Activated naive CD8-positive, alpha-beta T cell treated with anti-CD3 and anti-CD28 coated beads for 36 hours (primary cell): Measurements from ENCODE around the gene NPAS3. TPM values are rescaled to one million over a fixed set of nuclear protein-coding genes. Genes with fewer than 3 reads are reported as not detected.

ENCODE experiments used
- DNase-seq: peaks from one replicate; pipeline ENCODE4 v3.0.0; 2021
- H3K27ac Mint-ChIP-seq: one replicate; pipeline ENCODE4 v1.8.0; 2022; ENCODE audit warnings: mild to moderate bottlenecking, moderate library complexity, mixed read lengths
- H3K27me3 Mint-ChIP-seq: one replicate; pipeline ENCODE4 v1.8.0; 2022; ENCODE audit warnings: mild to moderate bottlenecking, mixed read lengths
- H3K36me3 Mint-ChIP-seq: one replicate; pipeline ENCODE4 v1.8.0; 2021; ENCODE audit warnings: mild to moderate bottlenecking, mixed read lengths
- H3K4me1 Mint-ChIP-seq: one replicate; pipeline ENCODE4 v1.8.0; 2021; ENCODE audit warnings: mixed read lengths
- H3K4me3 Mint-ChIP-seq: one replicate; pipeline ENCODE4 v1.8.0; 2022; ENCODE audit warnings: mild to moderate bottlenecking, moderate library complexity, mixed read lengths
- H3K9me3 Mint-ChIP-seq: one replicate; pipeline ENCODE4 v1.8.0; 2022; ENCODE audit warnings: mixed read lengths
- total RNA-seq, 2 experiments: library from RNA; stranded (reverse); gene quantifications; one replicate each; pipeline ENCODE4 v1.2.3, GENCODE V29; 2021

Gene NPAS3
- total RNA-seq, 2 experiments from 2014 or later: not detected

DNA sequence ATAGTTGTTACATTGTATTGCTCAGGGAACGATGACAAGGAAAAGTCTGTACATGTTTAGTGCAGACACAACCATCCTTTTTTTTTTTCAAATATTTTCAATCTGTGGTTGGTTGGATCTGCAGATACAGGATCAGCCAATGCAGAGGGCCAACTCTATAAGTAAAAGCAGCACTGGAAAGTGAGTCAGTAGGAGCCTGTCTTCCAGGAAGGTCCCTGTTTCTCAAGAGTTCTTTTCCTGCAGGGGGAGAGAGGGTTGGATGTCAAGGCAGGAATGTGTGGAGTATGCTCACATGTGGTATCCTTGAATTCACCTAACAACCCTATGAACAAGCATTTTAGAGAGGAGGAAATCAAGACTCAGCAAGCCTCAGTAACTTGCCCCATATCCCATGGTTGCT lies 409.1 kb downstream of the NPAS3 start:
- DNase-seq: no peak
- no peaks in the 10 kb centered on the region for H3K4me1 Mint-ChIP-seq
- no peak overlapping the region for H3K4me3 Mint-ChIP-seq
- no peaks in the 10 kb centered on the region for H3K27me3 Mint-ChIP-seq
- H3K27ac Mint-ChIP-seq: no peak overlapping the region
- no peaks in the 10 kb centered on the region for H3K36me3 Mint-ChIP-seq
- H3K9me3 Mint-ChIP-seq: peaks cover 1% of the 10 kb centered on the region

DNA sequence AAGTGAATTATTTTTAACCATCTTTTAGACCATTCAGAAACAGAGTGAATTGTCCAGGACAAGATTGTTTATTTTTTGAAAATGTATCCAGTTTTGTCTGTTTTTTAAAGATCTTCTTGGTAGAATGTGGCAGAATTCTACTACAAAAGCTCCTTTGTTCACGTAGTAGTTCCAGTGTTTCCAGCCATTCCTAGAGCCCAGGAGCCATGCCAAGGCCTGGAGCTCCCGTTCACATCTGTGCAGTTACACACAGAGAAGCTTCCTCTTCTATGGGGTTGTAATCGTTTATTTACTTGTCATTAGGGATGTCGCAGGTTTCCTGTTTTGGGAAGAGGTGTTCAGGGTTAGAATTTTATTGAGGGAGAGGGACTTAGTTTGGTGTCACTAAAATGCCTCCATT lies 409.8 kb downstream of the NPAS3 start:
- Mint-ChIP-seq H3K36me3 (no peaks in the 10 kb centered on the region), H3K4me3 (no peak overlapping the region), H3K27me3 (no peaks in the 10 kb centered on the region), H3K4me1 (no peaks in the 10 kb centered on the region), H3K9me3 (peaks cover 1% of the 10 kb centered on the region), H3K27ac (no peak overlapping the region)
- no peak for DNase-seq

DNA sequence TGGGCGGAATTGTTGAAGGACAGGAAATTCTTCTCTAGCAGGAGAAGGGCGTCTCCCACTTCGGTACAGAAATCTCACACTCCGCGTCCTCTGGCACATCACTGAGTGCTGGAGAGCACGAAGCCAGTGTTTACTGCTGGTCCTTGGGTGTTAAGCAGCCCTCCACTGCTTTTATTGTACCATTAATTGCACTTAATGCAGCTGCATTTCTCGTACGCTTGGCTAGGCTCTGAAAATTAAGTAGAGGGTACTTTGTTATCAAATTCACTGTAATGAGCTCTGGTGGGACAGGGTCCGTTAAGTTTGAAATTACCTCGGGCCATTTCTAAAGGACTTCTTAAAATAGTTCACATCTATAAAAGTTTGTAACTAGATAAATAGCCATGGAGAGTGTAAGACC lies 411.2 kb downstream of the NPAS3 start:
- Mint-ChIP-seq H3K9me3 (peaks cover 1% of the 10 kb centered on the region), H3K4me3 (no peak overlapping the region), H3K36me3 (no peaks in the 10 kb centered on the region), H3K27me3 (no peaks in the 10 kb centered on the region), H3K4me1 (no peaks in the 10 kb centered on the region), H3K27ac (no peak overlapping the region)
- DNase-seq: no peak

DNA sequence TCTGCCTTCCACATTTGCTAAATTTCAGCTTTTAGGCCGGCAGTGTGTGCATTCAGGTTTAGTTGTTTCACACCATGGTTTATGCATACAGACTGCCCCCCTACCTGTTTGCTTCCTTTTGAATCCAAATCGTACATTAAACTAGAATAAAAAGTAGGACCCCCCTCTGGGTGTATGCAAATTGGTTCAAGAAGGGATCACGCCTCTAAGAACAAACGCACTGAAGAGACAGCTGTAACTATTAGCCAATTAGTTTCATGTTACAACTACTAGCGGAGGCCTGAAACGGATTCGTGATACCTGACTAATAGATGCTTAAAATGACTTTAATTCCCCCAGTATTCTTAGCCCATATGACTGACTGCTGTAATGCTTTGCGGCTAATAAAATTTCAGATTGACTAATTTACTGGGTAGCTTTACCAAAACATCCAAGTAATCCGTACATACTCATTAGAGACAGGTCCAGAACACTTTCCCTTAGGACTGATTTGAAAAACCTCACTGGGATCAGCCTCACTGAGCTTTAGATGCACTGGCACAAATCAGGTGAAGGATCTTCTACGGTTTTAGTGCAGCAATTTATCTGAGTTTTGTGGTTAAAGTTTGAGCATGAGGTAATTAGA lies 411.8 kb downstream of the NPAS3 start:
- H3K4me3 Mint-ChIP-seq: no peak overlapping the region
- H3K4me1 Mint-ChIP-seq: no peaks in the 10 kb centered on the region
- DNase-seq: no peak
- peaks cover 1% of the 10 kb centered on the region for H3K9me3 Mint-ChIP-seq
- no peaks in the 10 kb centered on the region for H3K27me3 Mint-ChIP-seq
- H3K27ac Mint-ChIP-seq: no peak overlapping the region
- no peaks in the 10 kb centered on the region for H3K36me3 Mint-ChIP-seq

DNA sequence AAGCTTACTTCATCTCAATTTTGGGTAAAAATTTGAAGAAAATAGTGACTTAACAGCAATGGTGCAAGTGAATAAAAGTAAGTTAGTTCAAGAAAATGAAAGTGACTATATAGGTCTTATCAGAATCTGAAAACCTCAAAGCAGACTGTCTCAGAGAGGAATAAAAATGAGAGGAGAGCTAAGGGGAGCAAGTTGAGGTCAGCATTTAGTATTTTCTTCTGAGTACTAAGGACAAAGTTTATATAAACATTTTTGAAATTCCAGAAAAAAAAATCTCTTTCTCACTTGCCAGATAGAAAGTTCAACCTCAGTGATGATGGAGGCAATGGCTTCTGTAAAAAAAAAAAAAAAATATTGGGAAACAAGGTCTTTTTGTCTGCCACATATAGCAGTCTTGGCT lies 414.1 kb downstream of the NPAS3 start:
- DNase-seq: no peak
- no peaks in the 10 kb centered on the region for H3K4me1 Mint-ChIP-seq
- H3K27me3 Mint-ChIP-seq: no peaks in the 10 kb centered on the region
- H3K27ac Mint-ChIP-seq: peak overlapping the region; percentile 40
- H3K4me3 Mint-ChIP-seq: no peak overlapping the region
- no peaks in the 10 kb centered on the region for H3K36me3 Mint-ChIP-seq
- no peaks in the 10 kb centered on the region for H3K9me3 Mint-ChIP-seq

DNA sequence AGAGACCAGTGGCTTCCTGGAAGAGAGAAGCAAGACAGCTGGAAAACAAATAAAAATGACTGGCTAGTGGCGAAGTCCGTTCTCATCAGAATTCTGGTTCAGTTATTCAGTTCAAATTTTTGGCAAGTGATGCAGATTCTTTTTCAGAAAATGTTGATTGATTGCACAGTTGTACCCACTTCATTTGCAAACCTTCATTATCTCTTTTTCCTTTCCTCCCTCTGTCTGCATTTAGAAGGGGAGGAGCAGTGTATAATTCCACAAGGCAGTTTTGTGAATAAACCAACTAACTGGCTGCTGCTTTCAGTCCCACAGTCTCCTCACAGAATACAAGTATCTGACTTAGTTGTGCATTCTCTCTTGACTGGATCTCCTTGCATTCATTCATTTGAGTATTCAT lies 417.5 kb downstream of the NPAS3 start:
- no peaks in the 10 kb centered on the region for H3K36me3 Mint-ChIP-seq
- H3K27me3 Mint-ChIP-seq: no peaks in the 10 kb centered on the region
- no peak overlapping the region for H3K27ac Mint-ChIP-seq

DNA sequence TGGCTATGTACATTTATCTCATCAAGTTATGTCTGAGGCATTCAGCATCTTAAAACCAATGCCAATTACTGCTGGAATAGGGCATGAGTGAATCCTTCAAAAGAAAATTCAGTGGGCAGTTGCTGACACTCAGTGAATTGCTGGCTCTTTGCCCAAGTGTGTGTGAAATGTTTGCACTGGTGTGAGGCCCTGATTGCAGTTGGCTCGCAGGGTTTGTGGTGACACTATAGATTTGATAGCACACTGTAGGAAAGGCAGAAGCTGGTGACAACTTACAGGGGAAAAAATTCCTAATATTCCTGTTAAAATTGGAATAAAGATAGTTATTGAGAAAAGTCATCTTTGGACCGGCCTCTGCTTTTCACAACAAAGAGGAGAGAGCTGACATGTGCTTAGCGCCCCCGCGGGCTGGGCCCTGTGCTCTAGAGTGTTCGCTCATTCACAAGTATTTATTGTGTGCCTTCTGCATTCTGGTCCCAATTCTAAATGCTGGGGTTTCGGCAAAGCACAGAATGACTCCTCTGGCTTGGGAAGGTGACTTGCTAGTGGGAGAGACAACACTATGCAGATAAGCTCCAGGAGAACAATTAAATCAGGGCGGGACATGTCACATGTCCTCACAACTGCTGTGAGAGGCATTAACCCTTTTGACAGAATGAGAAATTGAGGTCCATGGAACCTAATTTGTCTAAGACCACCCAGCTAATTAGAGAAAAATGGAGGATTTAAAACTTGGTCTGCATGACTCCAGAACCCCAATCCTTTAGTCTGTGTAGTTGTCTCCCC lies 418.7 kb downstream of the NPAS3 start:
- Mint-ChIP-seq H3K36me3 (no peaks in the 10 kb centered on the region), H3K27me3 (no peaks in the 10 kb centered on the region), H3K9me3 (no peaks in the 10 kb centered on the region), H3K4me3 (no peak overlapping the region), H3K27ac (no peak overlapping the region), H3K4me1 (no peaks in the 10 kb centered on the region)
- DNase-seq: no peak

More for the DNA sequence above, 417.5 kb downstream of the NPAS3 start:
- Mint-ChIP-seq H3K4me3 (no peak overlapping the region), H3K4me1 (no peaks in the 10 kb centered on the region), H3K9me3 (no peaks in the 10 kb centered on the region)
- no peak for DNase-seq

DNA sequence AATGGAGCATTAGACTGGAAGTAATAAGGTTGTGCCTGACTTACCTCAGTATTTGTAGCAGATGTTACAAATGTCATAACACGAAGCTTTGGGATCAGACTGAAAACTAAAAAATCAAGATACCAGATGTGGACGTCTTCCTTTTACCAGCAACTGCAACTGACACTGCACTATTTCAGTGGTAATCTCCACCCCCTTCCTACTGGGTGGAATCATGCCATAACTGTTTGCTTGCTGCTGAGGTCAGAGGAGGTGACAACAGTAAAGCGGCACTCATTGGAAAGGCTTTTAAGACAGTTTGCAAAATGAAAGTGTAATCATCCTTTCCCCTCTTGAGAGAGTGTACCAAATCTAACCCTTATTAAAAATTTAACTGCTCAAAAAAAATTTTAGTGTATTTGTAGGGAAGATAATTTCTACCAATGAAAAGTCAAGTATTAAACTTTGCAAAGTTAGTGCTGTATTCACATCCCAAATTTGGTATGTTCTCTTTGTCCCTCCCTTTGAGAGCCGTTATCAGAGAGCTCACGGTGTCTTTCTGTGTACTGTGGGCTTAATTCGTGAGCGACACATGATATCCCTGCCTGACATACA lies 420.7 kb downstream of the NPAS3 start:
- H3K36me3 Mint-ChIP-seq: no peaks in the 10 kb centered on the region
- DNase-seq: no peak
- H3K9me3 Mint-ChIP-seq: no peaks in the 10 kb centered on the region
- H3K27ac Mint-ChIP-seq: no peak overlapping the region
- no peak overlapping the region for H3K4me3 Mint-ChIP-seq
- no peaks in the 10 kb centered on the region for H3K4me1 Mint-ChIP-seq
- no peaks in the 10 kb centered on the region for H3K27me3 Mint-ChIP-seq

DNA sequence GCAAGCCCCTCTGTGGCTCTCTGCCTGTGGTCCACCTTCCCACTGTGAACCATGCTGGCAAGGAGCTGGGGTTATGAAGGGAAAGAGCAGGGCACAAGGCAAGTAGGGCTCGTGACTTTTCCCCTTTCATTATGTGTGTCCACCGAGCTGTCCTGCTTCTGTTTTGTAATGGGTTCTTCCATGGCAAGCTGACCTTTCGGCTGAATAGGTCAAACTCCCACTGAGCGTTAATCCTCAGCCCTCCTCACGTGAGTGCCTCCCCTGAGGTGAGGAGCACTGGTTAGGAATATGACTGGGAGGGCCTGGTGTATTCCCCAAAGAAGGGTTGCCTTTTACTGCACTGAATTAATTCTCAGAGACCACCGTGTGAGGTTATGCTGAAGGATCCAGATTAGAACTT lies 424.3 kb downstream of the NPAS3 start:
- H3K27me3 Mint-ChIP-seq: no peaks in the 10 kb centered on the region
- H3K36me3 Mint-ChIP-seq: no peaks in the 10 kb centered on the region
- no peak for DNase-seq
- H3K9me3 Mint-ChIP-seq: no peaks in the 10 kb centered on the region
- H3K27ac Mint-ChIP-seq: no peak overlapping the region
- no peaks in the 10 kb centered on the region for H3K4me1 Mint-ChIP-seq
- H3K4me3 Mint-ChIP-seq: no peak overlapping the region

DNA sequence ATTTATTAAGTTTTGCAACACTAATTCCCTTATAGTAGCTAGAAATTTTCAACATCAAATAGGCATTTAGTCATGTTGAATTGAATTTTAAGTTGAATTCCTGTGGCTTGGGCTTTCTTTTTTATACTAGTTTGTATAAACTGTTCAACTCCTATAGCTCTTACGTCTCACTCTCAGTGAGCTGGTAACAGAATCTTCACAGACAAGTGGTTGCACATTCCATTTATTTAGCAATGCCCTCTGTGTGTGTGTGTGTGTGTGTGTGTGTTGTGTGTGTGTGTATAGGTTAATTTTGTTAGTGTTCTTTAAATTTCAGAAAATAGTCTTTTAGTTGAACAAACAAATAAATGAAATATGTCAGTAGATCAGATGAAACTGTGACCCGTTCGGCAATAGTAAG lies 425.0 kb downstream of the NPAS3 start:
- Mint-ChIP-seq H3K36me3 (no peaks in the 10 kb centered on the region), H3K4me3 (no peak overlapping the region), H3K4me1 (no peaks in the 10 kb centered on the region), H3K9me3 (no peaks in the 10 kb centered on the region), H3K27me3 (no peaks in the 10 kb centered on the region), H3K27ac (no peak overlapping the region)
- DNase-seq: no peak

DNA sequence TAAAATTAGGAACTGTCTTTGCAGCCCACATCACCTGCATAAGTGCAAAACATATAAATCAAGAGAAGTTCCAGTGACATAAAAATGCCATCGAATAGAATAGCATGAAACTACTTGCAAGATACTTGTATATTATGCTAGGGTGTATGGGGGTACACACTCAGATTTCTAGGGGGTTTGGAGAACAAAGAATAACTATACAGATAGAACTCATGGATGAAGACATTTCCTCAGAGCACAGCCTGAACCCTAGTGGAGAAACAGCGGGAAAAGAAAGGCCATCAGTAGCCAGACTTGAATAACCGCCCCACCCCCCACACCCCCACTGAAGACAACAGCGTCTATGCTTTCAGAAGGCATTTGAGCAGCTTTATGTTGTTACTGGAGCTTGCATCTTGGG lies 425.8 kb downstream of the NPAS3 start:
- Mint-ChIP-seq H3K27me3 (no peaks in the 10 kb centered on the region), H3K4me1 (no peaks in the 10 kb centered on the region)

DNA sequence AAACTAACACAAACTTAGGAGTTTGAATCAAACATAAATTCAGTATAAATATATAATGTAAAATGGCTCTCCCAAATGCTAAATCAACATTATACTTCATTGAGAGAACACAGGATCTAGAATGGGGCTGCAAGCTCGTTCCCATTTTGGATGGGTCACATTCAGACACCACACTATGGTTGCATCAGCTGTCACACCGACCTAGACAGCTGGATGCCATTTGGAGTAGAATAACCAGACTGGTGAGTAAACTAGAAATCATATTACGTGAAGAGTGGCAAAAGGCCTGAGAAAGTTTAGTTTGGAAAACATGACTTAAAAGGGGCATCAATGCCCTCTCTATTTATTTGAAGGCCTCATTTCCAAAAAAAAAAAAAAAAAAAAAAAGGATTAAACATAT lies 430.4 kb downstream of the NPAS3 start:
- H3K27ac Mint-ChIP-seq: no peak overlapping the region
- no peak for DNase-seq
- no peaks in the 10 kb centered on the region for H3K9me3 Mint-ChIP-seq
- no peak overlapping the region for H3K4me3 Mint-ChIP-seq
- H3K4me1 Mint-ChIP-seq: no peaks in the 10 kb centered on the region
- H3K27me3 Mint-ChIP-seq: no peaks in the 10 kb centered on the region
- no peaks in the 10 kb centered on the region for H3K36me3 Mint-ChIP-seq

More for the DNA sequence above, 425.8 kb downstream of the NPAS3 start:
- H3K9me3 Mint-ChIP-seq: no peaks in the 10 kb centered on the region
- H3K4me3 Mint-ChIP-seq: no peak overlapping the region
- H3K27ac Mint-ChIP-seq: no peak overlapping the region
- DNase-seq: no peak
- H3K36me3 Mint-ChIP-seq: no peaks in the 10 kb centered on the region

DNA sequence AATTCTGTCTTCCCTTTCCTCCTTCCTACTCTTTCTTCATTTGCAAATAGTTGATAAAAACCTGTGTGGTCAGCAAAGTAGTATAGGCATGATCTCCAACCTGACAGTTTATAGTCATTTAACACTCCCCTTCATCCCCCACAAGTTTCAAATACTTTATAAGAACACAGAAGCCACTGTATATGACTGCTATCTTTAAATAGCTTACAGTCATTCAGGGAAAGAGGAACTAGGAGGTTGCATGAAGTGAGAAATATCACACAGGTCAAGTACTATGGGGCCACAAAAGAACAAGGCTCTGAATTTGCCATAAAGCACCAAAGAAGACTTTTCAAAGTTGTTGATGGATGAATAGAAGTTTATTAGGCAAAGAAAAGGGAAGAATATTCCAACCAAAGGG lies 431.3 kb downstream of the NPAS3 start:
- H3K9me3 Mint-ChIP-seq: no peaks in the 10 kb centered on the region
- no peak for DNase-seq
- no peaks in the 10 kb centered on the region for H3K36me3 Mint-ChIP-seq
- no peak overlapping the region for H3K4me3 Mint-ChIP-seq
- H3K27ac Mint-ChIP-seq: no peak overlapping the region
- no peaks in the 10 kb centered on the region for H3K27me3 Mint-ChIP-seq
- no peaks in the 10 kb centered on the region for H3K4me1 Mint-ChIP-seq

DNA sequence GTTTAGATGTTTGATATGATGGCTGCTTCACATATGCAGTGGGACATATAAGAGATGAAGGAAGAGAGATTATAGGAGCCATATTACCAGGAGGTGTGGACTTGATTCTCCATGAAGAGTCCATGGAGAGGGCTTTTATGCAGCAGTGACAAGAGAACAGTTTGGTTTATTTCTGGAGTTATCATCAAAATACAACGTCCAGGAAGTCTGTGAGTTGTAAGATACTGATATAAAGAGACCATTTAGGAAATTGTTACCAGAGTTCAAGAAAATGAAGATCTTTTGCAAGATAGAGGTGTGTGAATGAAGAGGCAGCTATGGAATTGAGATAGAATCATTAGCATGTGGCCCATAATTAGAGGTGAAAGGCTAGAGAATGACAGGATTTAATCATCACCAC lies 431.7 kb downstream of the NPAS3 start:
- no peak for DNase-seq
- Mint-ChIP-seq H3K9me3 (no peaks in the 10 kb centered on the region), H3K4me3 (no peak overlapping the region), H3K36me3 (no peaks in the 10 kb centered on the region), H3K27me3 (no peaks in the 10 kb centered on the region), H3K4me1 (no peaks in the 10 kb centered on the region), H3K27ac (no peak overlapping the region)

DNA sequence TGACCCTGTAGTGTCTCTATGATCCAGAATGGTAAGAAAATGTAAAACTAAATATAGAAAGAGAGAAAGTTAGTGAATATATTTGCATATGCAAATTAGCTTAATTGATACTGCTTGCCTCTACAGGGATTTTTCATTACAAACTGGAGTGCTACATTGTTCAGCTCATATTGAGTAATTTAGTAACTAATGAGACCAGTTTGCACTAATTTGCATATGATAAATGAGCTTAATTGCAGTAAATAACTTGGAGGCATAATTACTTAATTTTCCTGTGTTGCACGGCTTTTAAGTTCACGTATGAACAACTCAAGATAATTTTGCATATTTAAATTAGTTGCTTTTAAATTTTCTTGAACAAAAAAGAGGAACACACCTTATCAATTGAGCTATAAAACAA lies 436.5 kb downstream of the NPAS3 start:
- H3K4me3 Mint-ChIP-seq: no peak overlapping the region
- DNase-seq: no peak
- no peaks in the 10 kb centered on the region for H3K36me3 Mint-ChIP-seq
- no peaks in the 10 kb centered on the region for H3K9me3 Mint-ChIP-seq
- no peaks in the 10 kb centered on the region for H3K4me1 Mint-ChIP-seq
- no peaks in the 10 kb centered on the region for H3K27me3 Mint-ChIP-seq
- no peak overlapping the region for H3K27ac Mint-ChIP-seq

DNA sequence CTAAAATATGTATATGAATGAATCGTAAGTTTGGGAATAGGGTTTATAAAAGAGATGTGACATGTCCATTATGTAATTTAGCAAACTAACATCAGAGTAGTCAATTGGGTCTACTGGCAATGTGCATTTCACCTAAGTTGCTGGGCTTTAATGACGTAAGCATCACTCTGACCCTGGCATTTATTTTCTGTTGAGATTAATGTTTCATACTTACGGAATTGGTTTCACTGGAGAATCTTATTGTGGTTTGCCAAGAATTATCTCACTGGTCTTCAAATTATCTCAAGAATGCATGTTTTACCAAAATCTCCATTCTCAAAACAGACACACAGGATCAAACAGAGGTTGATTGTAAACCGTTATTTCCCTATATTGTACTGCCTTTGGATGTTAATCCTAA lies 437.1 kb downstream of the NPAS3 start:
- Mint-ChIP-seq H3K36me3 (no peaks in the 10 kb centered on the region), H3K9me3 (no peaks in the 10 kb centered on the region), H3K4me1 (no peaks in the 10 kb centered on the region), H3K27ac (no peak overlapping the region), H3K27me3 (no peaks in the 10 kb centered on the region), H3K4me3 (no peak overlapping the region)
- DNase-seq: no peak
